GM21786 (cell line): ENCODE data around the gene ERFE.

Experiments
- ATAC-seq: cut with Tn5 transposase; IDR thresholded peaks from one replicate; pipeline ENCODE4 v1.9.1; 2021; ENCODE audit not compliant: unreplicated experiment

ERFE gene

DNA sequence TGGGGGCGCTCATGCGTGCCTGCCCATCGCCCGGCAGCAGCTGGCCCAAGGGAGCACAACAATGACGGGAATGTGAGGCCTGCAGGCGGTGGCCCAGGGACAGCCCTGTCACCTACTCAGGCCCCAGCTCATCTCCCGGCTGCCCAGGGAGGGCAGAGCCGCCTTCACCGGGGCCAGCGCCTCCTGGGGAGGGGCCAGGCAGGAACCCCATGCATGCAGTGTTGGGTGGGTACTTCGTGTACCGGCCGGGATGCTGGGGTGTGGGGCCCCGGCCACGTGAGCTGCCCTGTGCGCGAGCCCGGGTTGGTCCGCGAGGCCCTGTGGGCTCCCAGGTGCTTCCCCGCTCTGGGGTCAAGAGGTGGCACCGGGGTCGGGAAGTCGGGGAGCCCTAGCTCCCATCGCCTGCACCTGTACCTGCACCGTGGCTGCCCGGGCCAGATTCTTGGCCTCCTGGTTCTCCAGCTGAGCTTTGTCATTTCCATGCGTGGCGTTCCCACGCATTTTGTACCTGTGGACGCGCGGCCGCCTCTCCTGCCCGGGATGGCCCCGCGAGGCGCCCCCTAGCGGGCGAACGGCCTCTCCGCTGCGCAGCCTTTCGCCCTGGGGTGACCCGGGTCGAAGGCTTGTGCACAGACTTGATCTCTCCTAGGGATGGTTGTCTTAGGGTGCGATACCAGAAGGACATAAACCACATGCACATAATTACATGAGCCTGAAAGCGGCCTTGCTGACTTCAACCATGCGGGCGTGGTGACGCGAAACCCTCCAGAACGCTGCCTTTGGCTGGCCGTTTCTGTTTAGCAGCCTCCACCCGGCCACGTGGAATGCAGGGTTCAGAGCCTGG is 19.4 kb upstream of the ERFE start:
- ATAC-seq, result no peak

DNA sequence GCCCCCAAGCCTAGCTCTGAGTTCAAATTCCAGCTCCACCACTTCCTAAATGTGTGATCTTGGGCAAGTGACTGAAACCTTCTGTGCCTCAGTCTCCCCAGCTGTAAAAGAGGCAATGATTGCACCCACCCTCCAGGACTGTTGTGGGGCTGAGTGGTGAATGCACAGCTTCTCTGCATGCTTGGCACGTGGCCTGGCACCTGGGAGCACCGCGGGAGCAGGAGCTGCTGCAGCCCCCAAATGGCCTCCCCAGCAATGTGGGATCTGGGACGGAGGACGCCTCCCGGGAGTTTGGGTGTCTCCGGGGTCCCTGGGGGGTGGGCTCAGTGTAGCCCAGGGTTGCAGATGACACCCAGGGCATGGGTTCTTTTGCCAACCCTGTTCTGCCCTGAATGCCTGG is 18.7 kb upstream of the ERFE start:
- no peak for ATAC-seq

DNA sequence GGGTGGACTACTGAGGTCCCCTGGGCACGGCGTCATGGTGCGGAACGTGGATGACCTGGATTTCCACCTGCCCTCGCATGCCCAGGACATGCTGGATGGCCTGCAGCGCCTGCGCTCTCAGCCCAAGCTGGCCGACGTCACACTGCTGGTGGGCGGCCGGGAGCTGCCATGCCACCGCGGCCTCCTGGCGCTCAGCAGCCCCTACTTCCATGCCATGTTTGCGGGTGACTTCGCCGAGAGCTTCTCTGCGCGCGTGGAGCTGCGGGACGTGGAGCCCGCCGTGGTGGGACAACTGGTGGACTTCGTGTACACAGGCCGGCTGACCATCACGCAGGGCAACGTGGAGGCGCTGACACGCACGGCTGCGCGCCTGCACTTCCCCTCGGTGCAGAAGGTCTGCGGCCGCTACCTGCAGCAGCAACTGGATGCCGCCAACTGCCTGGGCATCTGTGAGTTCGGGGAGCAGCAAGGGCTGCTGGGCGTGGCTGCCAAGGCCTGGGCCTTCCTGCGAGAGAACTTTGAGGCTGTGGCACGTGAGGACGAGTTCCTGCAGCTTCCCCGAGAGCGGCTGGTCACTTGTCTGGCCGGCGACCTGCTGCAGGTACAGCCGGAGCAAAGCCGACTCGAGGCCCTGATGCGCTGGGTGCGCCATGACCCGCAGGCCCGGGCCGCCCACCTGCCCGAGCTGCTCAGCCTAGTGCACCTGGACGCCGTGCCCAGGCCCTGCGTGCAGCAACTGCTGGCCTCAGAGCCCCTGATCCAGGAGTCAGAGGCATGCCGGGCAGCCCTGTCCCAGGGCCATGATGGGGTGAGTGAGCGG is 17.8 kb upstream of the ERFE start:
- ATAC-seq, result no peak

DNA sequence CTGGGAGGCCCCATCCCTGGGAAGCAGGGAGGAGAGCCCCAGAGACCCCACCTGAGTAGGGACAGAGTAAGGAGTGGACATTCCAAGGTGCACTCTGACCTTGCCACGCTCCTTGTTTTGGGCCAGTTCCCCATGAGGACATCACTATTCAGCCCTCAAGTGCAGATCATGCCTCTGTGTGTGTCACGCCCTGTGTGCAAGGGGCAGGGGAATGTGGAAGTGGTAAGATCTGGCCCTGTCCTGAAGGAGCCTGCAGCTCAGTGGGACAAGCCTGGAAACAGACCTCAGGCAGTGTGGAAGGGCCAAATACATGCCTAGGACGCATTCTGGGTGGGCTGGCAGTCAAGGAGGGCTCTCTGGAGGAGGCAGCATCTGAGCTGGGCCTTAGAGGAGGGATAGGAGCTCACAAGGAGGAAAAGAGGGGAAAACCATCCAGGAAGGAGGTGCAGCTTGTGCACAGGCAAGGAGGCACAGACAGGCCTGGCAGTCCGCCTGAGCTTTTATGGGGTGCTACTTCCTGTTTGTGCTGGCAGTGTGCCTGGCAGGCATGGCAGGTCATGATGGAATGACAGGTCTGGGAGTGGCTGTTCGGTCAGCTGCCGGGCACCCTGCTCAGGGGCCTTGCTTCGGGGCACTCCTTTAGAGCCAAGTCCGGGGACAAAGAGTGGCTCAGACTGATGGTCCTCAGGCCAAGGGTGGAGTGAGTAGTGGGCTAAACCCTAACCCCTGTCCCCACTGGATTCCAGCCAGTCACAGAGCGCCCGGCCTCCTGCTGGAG is 17.0 kb upstream of the ERFE start:
- no peak for ATAC-seq

DNA sequence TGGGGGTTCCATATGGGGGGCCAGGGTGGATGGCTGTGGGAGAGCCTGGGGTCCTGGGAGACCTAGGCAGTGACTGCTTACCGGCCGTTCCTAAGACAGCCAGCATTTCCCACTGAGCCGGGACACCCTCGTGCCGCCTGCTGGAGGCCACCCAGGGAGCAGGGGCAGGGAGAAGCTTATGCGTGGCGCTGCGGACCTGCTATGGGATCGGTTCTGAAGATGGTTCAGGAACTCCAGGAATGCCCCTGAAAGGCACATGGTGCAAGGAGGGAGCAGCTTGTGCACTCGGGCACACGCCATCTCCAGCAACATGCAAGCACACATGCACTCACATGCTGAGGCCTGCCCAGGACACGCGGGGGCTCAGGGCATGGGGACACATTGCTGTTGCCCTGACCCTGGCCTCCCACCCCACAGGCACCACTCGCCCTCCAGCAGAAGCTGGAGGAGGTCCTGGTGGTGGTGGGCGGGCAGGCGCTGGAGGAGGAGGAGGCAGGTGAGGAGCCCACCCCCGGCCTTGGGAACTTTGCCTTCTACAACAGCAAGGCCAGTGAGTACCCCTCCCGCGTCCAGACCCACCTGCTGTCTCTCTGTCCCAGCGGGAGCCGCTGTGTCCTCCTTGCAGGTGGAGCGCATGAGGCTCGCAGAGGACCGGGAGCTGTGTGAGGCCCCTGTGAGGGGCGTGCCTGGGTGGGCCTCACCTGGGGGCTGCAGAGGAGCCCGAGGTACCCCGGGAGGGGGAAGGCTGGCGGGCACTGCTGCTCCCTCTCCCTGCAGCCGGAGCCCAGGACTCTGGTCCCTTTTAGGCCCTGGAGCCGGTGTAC is 16.2 kb upstream of the ERFE start:
- no peak for ATAC-seq

DNA sequence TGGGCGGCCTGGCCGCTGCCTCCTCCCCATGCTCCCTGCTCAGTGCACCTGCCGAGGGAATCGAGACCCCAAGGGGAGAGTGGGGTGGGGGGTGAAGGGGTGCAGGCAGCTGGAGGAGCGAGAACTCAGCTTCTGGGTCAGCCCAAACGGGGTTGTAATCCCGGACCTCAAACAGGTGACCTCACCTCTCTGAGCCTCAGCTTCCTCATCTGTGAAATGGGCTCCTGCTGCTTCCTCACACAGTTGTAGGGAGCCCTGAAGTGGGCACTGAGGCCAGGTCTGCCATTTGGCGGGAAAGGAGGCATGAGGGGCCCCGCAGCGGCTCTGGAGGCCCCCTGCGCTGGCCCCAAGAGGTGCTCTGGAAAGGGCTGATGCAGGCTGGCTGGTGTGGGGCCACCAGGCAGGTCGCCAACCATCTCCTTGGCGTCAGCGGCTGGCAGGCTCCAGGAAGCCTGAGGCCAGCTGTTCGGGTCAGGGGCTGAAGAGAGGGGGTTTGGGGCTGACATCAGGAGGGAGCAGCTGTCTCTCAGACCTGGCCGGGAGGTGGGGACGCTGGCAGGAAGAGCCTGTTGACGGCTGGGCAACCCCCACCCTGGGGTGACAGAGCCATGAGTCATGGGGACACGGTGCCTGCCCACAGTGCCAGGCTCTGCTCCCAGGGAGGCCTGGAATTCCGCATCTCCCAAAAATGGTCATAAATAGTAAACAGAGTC is 15.4 kb upstream of the ERFE start:
- no peak for ATAC-seq

DNA sequence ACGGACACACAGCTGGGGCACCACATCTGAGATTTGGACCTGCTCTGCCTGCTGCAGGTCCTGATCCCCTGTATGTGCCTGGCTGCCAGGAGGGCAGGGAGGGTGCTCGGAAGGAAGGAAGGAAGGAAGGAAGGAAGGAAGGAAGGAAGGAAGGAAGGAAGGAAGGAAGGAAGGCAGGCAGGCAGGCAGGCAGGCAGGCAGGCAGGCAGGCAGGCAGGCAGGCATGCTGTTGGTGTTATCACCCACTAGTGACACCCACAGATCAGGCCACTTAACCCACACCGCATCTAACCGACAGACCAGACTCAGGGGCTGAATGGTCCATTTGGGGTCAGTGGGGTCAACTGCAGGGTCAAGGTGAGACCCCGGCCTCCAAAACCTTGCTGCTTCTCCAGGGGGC is 14.5 kb upstream of the ERFE start:
- ATAC-seq, result no peak

DNA sequence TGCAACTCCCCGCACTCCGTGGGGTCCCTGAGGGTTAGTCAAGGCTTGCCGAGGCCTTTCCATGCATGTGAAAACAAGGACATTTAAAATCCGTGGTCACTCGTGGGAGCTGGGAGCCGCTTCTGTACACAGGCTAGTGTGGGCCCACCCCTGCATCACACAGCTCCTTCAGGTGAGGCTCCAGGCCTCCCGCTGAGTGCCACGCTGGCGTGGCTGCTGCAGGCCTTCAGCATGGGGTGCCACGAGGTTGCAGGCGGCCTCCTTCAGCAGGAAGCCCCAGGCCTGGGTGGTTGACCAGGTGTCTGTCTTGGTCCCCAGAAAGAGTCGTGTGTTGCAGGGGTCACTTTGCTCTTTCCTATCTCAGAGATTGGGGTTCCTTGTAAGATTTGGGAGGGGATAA is 13.7 kb upstream of the ERFE start:
- ATAC-seq, result no peak

DNA sequence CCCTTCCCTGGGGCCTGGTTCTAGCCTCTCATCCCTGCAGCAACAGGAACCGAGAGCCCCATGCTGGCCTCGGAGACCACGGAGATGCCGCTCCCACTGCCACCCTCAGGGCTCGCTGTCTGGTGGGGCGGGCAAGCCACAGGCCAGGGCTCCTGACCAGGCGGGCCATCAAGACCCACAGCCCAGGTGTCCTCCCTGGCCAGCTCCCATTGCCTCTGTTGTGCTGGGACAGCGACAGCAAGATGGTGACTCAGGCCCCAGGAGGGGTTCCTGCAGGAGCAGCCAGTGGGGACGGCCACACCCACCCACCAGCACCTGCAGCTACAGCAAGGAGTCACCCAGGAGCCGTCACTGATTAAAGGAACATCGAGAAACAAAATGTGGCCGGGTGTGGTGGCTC is 12.9 kb upstream of the ERFE start:
- no peak for ATAC-seq

DNA sequence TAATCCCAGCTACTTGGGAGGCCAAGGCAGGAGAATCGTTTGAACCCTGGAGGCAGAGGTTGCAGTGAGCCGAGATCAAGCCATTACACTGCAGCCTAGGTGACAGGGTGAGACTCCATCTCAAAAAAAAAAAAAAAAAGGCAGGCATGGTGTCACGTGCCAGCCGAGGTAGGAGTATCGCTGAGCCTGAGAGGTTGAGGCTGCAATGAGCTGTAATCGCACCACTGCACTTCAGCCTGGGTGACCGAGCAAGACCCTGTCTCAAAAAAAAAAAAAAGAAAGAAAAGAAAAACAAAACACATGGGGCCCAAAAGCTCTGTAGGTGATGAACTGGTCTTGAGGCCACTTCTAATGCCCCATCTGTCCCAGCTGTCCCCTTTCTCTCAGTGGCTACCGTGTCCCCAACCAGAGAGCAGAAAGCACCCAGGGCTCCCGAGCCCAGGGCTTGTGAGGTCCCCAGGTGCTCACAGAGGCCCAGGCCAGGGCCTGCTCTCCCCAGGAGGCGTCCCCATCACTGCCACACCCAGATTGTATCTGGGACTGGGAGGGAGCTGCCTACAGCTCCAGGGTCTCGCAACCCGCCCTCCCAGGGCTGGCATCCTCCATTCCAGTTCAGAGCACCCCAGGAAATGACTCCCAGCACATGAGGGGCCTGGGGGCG is 11.8 kb upstream of the ERFE start:
- no peak for ATAC-seq

DNA sequence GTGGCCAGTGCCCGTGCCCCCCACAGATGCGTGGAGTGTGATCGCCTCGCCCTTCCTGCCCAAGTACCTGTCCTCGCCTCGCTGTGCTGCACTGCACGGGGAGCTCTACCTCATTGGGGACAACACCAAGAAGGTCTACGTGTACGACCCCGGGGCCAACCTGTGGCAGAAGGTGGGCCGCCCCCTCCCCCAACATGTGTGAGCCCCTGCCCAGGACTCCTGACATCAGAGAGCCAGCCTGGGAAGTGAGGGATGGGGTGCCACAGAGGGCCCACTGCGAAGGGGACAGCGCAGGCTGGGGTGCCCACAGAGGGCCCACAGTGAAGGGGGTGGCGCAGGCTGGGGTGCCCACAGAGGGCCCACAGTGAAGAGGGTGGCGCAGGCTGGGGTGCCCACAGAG is 9.8 kb upstream of the ERFE start:
- ATAC-seq, result no peak

DNA sequence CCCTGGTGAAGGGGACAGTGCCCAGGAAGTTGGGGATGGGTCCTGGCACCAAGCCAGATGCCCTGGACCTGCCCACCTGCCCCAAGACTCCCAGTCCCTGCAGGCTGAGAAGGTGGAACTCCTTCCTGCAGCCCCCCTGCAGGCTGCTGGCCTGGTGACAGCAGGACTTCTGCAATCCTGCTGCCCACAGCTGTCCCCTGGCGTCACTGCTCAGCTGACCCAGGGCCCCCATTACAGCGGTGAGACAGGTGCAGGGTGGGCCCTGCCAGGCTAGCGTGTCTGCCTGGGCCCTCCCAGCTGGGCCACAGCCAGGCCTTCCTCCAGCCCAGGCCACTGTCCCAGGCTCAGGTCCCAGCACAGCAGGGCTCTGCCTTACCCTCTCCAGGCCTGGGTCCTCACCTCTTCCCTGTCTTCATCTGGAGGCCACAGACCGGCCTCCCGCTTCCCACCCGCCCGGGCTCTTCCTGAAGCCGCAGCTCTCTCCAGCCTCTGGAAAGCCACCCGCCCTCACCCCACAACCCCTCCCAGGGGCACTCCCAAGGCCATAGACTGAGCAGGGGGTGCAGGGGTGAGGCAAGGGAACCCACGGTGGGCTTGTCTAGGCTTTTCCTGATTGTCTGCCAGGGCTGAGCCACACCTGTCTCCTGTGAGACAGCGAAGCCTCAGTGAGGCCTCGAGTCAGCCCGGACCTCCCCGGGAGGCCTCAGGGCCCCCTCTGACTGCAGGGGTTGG is 8.8 kb upstream of the ERFE start:
- no peak for ATAC-seq

DNA sequence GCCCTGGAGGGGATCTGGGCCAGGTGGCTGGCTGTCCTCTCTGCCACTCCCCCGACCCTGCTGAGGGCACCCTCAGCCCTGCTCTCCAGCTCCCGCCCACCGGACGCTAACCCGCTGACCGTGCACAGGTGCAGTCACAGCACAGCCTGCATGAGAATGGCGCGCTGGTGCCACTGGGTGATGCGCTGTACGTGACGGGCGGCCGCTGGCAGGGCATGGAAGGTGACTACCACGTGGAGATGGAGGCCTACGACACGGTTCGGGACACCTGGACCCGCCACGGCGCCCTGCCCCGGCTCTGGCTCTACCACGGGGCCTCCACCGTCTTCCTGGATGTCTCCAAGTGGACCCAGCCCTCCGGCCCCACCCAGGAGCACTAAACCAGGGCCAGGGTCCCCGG is 8.1 kb upstream of the ERFE start:
- no peak for ATAC-seq

DNA sequence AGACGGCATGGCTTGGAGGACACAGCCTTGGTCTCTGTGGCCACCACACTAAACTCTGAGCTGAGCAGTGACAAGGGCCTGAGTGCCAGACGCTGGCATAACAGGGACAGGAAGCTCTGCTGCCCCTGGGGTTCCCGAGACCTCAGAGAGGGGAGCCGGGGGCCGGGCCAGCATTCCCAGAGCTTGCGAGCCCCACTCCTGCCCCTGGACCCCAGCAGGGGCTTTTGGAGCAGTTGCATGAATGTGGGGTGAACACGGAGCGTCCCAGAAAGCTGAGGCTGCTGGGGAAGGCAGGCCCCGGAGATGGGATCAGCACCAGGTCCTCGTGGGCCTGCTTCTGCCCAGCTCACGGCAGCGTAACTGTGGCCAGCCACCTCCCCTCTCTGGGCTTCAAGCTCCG is 7.6 kb upstream of the ERFE start:
- no peak for ATAC-seq

DNA sequence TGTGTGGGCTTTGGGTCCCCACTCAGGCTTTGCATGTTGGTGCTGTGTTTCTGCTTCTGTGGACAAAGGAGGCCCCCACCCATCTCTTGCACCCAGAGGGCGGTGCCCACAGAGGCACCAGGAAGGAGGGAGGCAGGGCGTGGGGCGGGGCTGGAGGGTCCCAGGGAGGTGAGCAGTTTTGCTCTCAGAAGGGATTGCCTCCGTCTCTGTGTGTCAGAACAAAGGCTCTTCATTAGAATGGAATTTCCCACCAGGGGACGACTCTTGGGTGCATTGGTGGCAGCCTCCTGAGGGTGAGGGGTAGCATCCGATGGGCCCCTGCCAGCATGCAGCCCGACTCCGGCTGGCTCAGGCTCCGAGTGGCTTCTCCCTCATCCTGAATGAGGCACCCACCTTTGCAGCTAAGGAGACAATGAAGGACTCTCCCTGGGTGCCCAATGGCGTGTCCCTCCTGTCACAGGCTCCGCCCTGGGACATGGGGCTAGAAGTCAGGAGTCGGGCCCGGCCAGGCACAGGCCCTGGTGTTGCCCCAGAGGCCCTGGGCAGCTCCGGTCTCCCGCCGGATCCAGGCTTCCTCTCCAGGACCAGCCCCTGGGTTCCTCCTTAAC is 7.0 kb upstream of the ERFE start:
- ATAC-seq, result no peak

DNA sequence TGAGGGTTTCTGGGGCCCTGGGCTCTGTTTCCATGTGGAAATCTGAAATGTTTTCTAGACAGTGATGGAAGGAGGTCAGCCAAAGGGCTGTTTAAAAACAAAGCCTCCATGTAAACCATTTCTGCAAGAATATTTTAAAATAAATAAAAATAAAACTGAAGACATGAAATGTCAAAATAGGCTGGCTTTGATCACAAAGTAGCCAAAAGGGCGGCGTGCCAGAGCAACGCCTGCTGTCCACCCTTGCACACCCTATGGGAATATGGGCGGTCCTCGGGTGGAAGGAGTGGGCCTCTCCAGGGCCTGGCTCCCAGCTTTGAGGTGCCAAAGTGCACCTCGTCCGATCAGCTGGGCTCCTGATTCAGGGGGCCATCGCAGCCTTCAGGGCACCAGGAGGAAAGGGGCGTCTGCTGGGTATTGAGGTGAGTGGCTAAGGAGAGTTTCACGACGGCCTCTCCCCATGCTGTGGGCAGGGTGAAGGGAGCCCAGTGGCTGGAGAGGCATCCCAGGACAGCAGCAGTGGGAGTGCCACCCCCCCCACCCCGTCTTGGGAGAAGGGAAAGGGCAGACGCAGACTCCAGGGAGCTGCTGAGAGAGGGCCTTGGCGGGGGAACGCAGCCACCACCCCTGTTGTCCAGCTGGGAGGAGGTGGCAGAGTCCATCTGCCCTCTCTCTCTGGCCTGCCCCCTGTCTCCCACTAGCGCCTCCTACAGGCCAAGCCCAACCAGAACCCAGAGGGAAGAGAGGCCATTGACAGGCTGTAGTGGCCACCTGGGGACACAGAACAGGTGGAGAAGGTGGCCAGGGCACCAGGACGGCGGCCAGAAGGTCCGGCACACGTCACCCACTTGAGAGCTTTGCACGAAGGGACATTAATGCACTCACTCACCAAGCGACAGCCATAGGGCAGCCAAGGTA is 5.7 kb upstream of the ERFE start:
- ATAC-seq, result no peak

DNA sequence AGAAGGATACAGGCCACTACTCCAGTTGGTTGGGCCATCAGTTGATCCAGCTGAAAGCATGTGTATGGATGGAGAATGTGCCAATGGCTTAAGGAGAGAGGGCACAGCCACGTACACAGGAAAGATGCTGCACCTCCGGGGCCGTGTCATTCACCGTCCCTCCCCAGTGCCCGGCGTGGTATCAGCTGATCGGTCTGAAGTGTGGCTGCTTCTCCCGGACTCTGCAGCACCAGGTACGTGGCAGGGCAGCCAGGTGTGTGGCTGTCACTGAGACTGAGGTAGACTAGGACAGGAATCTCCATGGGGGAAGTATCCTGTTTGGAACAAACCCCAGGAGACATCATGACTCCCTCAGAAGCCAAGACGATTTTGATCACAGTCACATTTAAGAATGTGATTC is 4.2 kb upstream of the ERFE start:
- no peak for ATAC-seq
